Osteocyte (in vitro differentiated cells): ENCODE results near the gene FBXL14. TPM values are rescaled to one million over a fixed set of nuclear protein-coding genes. Genes with fewer than 3 reads are reported as not detected.
A peak's percentile ranks its signal among the peaks of the same experiment; 100 is the strongest.

ENCODE experiments used
- DNase-seq: peaks from one replicate; pipeline ENCODE4 v3.0.0; 2021; ENCODE audit warnings: mixed read lengths; ENCODE audit not compliant: unreplicated experiment; ENCODE audit errors: extremely low spot score
- H3K27ac Mint-ChIP-seq: one replicate; pipeline ENCODE4 v1.8.0; 2021; ENCODE audit warnings: mild to moderate bottlenecking, mixed read lengths; ENCODE audit not compliant: unreplicated experiment
- H3K27me3 Mint-ChIP-seq: one replicate; pipeline ENCODE4 v1.8.0; 2021; ENCODE audit warnings: mixed read lengths; ENCODE audit not compliant: unreplicated experiment
- H3K36me3 Mint-ChIP-seq: one replicate; pipeline ENCODE4 v1.8.0; 2021; ENCODE audit warnings: mixed read lengths; ENCODE audit not compliant: unreplicated experiment
- H3K4me1 Mint-ChIP-seq: one replicate; pipeline ENCODE4 v1.8.0; 2021; ENCODE audit warnings: mixed read lengths; ENCODE audit not compliant: unreplicated experiment
- H3K4me3 Mint-ChIP-seq: one replicate; pipeline ENCODE4 v1.8.0; 2021; ENCODE audit warnings: mild to moderate bottlenecking, moderate library complexity, mixed read lengths; ENCODE audit not compliant: unreplicated experiment
- H3K9me3 Mint-ChIP-seq: one replicate; pipeline ENCODE4 v1.8.0; 2021; ENCODE audit warnings: mixed read lengths; ENCODE audit not compliant: unreplicated experiment
- total RNA-seq: library from RNA; stranded (reverse); gene quantifications from 2 replicates; pipeline ENCODE4 v1.2.1, GENCODE V29; 2021
- TF ChIP-seq, protein P1 (sequence below): fragments of 200-600 bp; sonication (generic); IDR thresholded peaks from 2 replicates; pipeline ENCODE4 v1.5.0; 2021; ENCODE audit warnings: antibody characterized with exemption, mild to moderate bottlenecking, moderate library complexity

The FBXL14 gene
- total RNA-seq, 1 donor from 2014 or later = 9.1 TPM

DNA sequence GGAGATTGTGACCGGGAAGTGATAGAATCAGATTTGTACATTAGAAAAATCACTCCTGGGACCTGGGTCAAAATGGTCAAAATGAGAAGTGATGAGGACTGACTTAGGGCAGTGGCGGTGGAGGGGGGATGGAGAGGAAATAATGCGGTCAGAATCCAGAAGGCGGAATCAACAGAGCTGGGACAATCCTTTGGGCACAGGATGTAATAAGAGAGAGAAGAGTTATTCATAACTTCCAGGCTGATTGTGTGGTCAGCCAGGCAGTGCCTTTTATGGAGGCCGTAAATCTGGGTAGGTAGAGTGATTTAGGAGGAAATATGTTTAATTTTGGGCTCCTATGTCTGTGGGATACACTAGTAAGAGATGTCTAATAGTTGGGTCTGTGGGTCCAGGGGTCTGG is 21.6 kb downstream of the FBXL14 start:
- no peaks in the 10 kb centered on the region for H3K9me3 Mint-ChIP-seq
- no peaks in the 10 kb centered on the region for H3K27me3 Mint-ChIP-seq
- peaks cover 80% of the 10 kb centered on the region for H3K4me1 Mint-ChIP-seq
- TF ChIP-seq, protein P1, sequence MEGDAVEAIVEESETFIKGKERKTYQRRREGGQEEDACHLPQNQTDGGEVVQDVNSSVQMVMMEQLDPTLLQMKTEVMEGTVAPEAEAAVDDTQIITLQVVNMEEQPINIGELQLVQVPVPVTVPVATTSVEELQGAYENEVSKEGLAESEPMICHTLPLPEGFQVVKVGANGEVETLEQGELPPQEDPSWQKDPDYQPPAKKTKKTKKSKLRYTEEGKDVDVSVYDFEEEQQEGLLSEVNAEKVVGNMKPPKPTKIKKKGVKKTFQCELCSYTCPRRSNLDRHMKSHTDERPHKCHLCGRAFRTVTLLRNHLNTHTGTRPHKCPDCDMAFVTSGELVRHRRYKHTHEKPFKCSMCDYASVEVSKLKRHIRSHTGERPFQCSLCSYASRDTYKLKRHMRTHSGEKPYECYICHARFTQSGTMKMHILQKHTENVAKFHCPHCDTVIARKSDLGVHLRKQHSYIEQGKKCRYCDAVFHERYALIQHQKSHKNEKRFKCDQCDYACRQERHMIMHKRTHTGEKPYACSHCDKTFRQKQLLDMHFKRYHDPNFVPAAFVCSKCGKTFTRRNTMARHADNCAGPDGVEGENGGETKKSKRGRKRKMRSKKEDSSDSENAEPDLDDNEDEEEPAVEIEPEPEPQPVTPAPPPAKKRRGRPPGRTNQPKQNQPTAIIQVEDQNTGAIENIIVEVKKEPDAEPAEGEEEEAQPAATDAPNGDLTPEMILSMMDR = no peak
- H3K36me3 Mint-ChIP-seq = no peaks in the 10 kb centered on the region
- H3K4me3 Mint-ChIP-seq = no peak overlapping the region
- no peak for DNase-seq
- H3K27ac Mint-ChIP-seq = peak overlapping the region; percentile 61

DNA sequence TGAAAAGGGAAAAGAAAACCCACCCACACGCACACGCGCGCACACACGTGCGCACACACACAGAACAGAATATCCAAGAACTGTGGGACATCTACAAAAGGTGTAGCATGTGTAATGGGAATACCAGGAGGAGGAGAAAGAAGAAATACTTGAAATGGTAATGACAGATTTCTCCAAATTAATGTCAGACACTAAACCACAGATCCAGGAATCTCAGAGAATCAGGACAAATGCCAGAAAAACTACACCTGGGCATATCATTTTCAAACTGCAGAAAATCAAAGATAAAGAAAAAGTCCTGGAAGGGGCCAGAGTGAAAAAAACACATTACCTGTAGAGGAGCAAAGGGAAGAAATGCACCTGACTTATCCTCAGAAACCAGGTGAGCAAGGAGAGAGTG is 26.5 kb downstream of the FBXL14 start:
- Mint-ChIP-seq H3K36me3 (no peaks in the 10 kb centered on the region), H3K4me3 (no peak overlapping the region), H3K9me3 (no peaks in the 10 kb centered on the region), H3K27ac (no peak overlapping the region), H3K27me3 (no peaks in the 10 kb centered on the region), H3K4me1 (peaks cover 73% of the 10 kb centered on the region)
- TF ChIP-seq, protein P1 = no peak
- no peak for DNase-seq

DNA sequence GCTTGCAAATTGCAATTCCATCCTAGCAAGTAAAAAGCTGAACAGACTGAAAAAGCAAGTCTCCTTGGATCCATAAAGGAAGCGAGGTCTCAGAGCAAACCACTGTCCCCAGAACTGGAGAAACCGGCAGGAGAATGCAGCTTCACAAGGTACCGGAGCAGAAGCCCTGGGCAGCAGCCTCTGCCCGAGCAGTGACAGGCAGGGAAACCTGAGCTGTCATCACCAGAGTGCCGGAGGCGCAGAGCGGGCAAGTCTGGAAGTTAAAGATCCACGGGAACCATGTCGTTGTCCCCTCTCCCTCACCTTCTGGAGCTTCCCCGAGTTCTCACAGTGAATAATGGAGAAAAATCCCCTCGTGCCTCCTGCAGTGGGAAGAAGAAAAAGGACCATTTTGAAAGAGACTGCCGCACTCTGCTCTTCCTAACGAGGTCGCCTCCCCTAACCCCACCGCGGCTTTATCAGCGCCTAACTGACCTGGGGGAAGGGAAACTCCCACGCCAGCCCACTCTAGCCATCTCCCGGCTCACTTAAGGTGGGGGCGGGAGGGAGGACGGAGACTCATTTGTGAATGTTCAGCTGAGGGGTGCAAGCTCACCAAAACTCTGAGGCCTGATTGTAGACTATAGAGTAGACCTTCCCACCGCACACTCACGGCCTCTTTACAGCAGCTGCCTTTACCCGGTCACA is 27.8 kb downstream of the FBXL14 start:
- Mint-ChIP-seq H3K9me3 (no peaks in the 10 kb centered on the region), H3K27ac (peak overlapping the region; percentile 7), H3K36me3 (no peaks in the 10 kb centered on the region), H3K27me3 (no peaks in the 10 kb centered on the region), H3K4me1 (peaks cover 70% of the 10 kb centered on the region), H3K4me3 (no peak overlapping the region)
- no peak for DNase-seq
- TF ChIP-seq, protein P1 = no peak

DNA sequence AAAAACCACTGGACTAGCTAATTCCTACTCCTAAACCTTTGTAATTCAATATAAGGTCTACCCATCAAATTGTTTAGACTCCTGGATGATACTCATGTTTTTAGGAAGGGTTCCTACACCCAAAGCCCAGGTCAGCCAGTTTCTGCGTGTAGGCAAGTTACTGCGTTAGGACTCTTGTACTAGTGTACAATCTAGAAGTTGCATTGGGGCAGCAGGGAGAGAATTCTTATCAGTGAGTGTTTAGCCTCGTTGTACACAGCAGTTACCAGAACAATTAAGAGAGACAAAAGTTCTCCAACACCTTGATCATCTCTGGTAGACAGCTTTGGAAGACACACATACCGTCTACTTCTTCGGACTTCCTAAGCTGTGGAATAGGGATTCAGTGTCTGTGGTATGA is 29.2 kb downstream of the FBXL14 start:
- DNase-seq = no peak
- TF ChIP-seq, protein P1 = no peak
- no peak overlapping the region for H3K4me3 Mint-ChIP-seq
- H3K9me3 Mint-ChIP-seq = no peaks in the 10 kb centered on the region
- H3K27ac Mint-ChIP-seq = peak overlapping the region; percentile 79
- no peaks in the 10 kb centered on the region for H3K27me3 Mint-ChIP-seq
- peaks cover 68% of the 10 kb centered on the region for H3K4me1 Mint-ChIP-seq
- H3K36me3 Mint-ChIP-seq = no peaks in the 10 kb centered on the region

DNA sequence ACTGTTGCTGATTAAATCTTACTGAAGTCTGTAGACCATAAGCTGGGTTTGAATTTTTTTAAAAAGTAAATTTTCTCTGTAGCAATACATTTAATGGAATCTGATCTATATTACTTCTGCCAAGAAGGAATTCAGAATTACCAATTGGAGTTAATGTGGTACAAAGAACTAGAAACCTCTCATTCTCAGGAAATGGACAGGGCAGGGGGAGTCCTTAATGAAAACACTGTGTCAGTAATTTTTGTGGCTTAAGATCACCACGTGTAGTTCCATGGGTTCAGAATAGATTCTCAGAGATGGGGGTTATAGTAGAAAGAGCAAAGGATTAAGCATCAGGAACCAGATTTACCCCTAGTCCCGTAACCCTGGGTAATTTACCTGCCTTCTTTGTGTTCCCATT is 30.3 kb downstream of the FBXL14 start:
- no peaks in the 10 kb centered on the region for H3K27me3 Mint-ChIP-seq
- no peak overlapping the region for H3K4me3 Mint-ChIP-seq
- peak overlapping the region; percentile 80 for H3K27ac Mint-ChIP-seq
- no peak for DNase-seq
- TF ChIP-seq, protein P1 = no peak
- H3K9me3 Mint-ChIP-seq = no peaks in the 10 kb centered on the region
- H3K4me1 Mint-ChIP-seq = peaks cover 69% of the 10 kb centered on the region
- no peaks in the 10 kb centered on the region for H3K36me3 Mint-ChIP-seq
